Right lobe of liver (tissue), 6 donors: ENCODE data around the gene CAPZB. TPM values are rescaled to one million over a fixed set of nuclear protein-coding genes. Genes with fewer than 3 reads are reported as not detected.

ENCODE experiments used
- ATAC-seq, 4 donors: fragments of 200-7000 bp; cut with Tn5 transposase; one replicate each; pipeline ENCODE4 v1.9.1; 2020; ENCODE audit warnings: mild to moderate bottlenecking in 4 of 4, moderate library complexity in 4 of 4
- DNase-seq, 3 donors: peaks; one replicate each; pipeline ENCODE4 v3.0.0-alpha.2; 2020
- H3K27ac ChIP-seq, 3 donors: fragments of 200-600 bp; one replicate each; pipeline ENCODE4 v1.8.0; 2022
- H3K27me3 ChIP-seq, 2 donors: fragments of 200-600 bp; one replicate each; pipeline ENCODE4 v1.8.0; 2022
- H3K36me3 ChIP-seq, 4 donors: fragments of 200-600 bp; sonication (generic) in 1 of 4; one replicate each; pipeline versions ENCODE4 v1.5.1 to v1.8.0; 2017 to 2022; ENCODE audit warnings: control low read depth in 1 of 4
- H3K4me1 ChIP-seq, 4 donors: fragments of 200-600 bp; sonication (generic) in 1 of 4; one replicate each; pipeline versions ENCODE4 v1.5.1 to v1.8.0; 2017 to 2022; ENCODE audit warnings: control low read depth in 1 of 4
- H3K4me3 ChIP-seq, 3 donors: fragments of 200-600 bp; one replicate each; pipeline ENCODE4 v1.8.0; 2022
- H3K9me3 ChIP-seq, 4 donors: fragments of 200-600 bp; sonication (generic) in 1 of 4; one replicate each; pipeline versions ENCODE4 v1.5.1 to v1.8.0; 2017 to 2022; ENCODE audit warnings: control low read depth in 1 of 4
- CTCF ChIP-seq, 4 donors: fragments of 200-600 bp in 3 of 4; fragments of 450-650 bp in 1 of 4; IDR thresholded peaks; one replicate each; pipeline versions ENCODE4 v1.5.1 to v1.8.0; 2016 to 2022; ENCODE audit warnings: antibody characterized with exemption in 4 of 4, mild to moderate bottlenecking in 2 of 4
- POLR2A ChIP-seq: fragments of 450-650 bp; IDR thresholded peaks from one replicate; pipeline ENCODE4 v1.6.1; 2017; ENCODE audit warnings: antibody characterized with exemption, mild to moderate bottlenecking
- WGBS: methylation state at CpG from one replicate; pipeline ENCODE4 v1.1.6; 2018; ENCODE audit warnings: low coverage, low lambda C conversion rate; ENCODE audit not compliant: insufficient coverage; ENCODE audit errors: missing lambda C conversion rate; 5-methylcytosine and 5-hydroxymethylcytosine counted together
- intact Hi-C, 2 donors: fragments of 100-400 bp; cut with DNase I; formaldehyde crosslinking; loops; one replicate each; pipeline versions ENCODE4 v1.11.2 to v1.14.1; 2022
- total RNA-seq, 6 experiments: library from RNA; depleted of rRNA in 2 of 6; stranded (reverse); fragments of >200 nt in 2 of 6; fragmentation: NEBNext Ultra II Directional in 3 of 6; extraction: Animal tissue kit (Norgen Biotek cat#: 25700) in 3 of 6; gene quantifications; one replicate each; pipeline versions ENCODE4 v1.1.0 to v1.2.4, GENCODE V29; 2016 to 2023
- donor health status: DM: no; HTN: yes; CAD: no.
- donor health status: DM: no; HTN: no; CAD: no.
- donor health status: DM: no; HTN: no; CAD: no.
- donor health status: DM: no; HTN: yes; CAD: no.
- donor health status: DM: no; HTN: yes; CAD: no.

The CAPZB gene
- total RNA-seq, 6 experiments from 2014 or later = 53.5 to 117 (median 88.0) TPM

DNA sequence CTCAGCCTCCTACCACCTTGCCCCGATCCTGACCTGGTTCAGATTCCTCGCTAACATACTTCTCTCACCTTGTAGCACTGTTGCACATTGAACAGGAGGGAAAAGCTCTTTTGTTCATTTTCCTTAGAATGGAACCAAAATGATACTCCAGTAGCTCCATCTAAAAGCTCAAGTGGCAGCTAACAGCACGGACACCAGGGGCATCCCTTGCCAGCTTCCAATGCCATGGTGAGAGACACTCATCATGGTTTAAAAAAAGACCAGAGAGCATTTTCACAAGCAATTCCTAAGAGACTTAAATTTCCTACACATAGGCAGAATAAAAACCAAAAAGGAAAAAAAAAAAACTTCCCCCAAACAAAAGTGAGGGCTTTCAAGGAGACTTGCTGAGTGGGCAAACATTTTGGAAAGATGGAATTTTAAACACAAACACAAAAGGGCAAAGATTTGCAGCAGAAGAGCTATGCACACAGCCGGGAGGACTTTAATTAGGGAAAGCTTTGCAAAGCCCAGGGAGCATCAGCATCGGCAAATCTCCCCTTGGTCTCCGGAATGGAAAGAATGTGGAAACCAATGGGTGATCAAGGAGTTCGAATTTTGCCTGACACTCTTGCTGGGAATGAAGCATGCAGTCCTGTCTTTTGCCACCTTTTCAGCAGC, 84.3 kb downstream of the CAPZB start:
- H3K9me3 ChIP-seq = no peaks in the 10 kb centered on the region
- no peak overlapping the region for H3K27ac ChIP-seq
- peaks cover 0 to 8% (median 0%) of the 10 kb centered on the region in 4 donors for H3K4me1 ChIP-seq
- intact Hi-C loops = no loop called here
- WGBS = 87% methylated on average over 6 of the region's 7 CpGs
- DNase-seq (no peak), ATAC-seq (no peak)
- peaks cover 0 to 2% (median 0%) of the 10 kb centered on the region in 4 donors for H3K36me3 ChIP-seq
- TF ChIP-seq CTCF (IDR thresholded peaks at IDR 0.05) = no peak
- no peak for TF ChIP-seq POLR2A
- H3K27me3 ChIP-seq = no peaks in the 10 kb centered on the region
- H3K4me3 ChIP-seq = no peak overlapping the region

DNA sequence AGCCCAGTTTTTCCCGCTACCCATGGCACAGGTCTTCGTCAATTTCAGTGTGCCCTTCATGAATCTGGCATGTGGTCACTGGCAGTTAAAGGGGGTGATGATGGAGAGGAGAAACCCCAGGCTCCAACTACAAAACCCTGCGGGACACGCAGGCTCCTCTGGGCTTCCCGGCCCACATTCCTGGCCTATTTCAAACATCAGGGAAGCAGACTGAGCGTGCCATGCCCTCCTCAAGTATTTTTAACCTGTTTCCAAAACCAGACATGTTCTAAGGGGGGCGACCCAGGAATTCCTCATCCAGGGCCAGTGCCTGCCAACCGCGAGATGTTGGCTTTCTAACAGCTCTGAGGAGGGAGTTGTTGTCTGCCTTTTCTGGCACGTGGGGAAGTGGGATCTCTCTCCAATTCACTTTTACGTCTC, 85.1 kb downstream of the CAPZB start:
- no peak for ATAC-seq
- no peaks in the 10 kb centered on the region for H3K9me3 ChIP-seq

DNA sequence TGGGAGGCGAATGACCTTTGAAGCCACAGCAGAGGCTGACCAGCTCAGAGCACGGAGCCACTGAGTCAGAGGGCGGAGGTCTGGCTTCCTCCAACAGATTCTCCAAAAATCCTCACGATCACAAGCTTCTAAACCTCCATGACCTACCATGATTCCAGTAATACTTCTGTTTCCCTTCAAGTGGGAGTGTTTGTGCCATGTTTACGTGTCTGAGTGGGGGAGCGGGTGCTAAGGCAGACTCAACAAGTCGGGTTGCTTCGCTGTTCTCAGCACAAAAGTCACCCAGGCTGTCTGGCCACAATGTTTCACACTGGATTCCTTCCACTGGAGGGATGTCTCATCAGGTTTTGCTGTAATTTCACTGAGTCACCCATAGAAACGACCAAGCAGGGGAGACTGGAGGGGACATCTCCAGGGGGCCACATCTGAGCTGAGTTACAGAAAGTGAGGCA, 87.0 kb downstream of the CAPZB start:
- Histone ChIP-seq H3K36me3 (peaks cover 0 to 5% (median 0%) of the 10 kb centered on the region in 4 donors), H3K9me3 (no peaks in the 10 kb centered on the region), H3K4me1 (peaks cover 0 to 8% (median 0%) of the 10 kb centered on the region in 4 donors), H3K4me3 (no peak overlapping the region), H3K27me3 (no peaks in the 10 kb centered on the region), H3K27ac (no peak overlapping the region)
- TF ChIP-seq CTCF (IDR thresholded peaks at IDR 0.05) = no peak
- no peak for TF ChIP-seq POLR2A
- 70% methylated on average over 6 of the region's 9 CpGs for WGBS
- intact Hi-C loops = loop anchor here in 1 of 2 donors (10.0 kb wide), 1 partner anchor 186 kb away; no protein-coding TSS in a partner anchor
- ATAC-seq = peak in 3 of 4 donors; percentile 13 to 31 (median 17)
- DNase-seq = no peak

More for the DNA sequence above, 85.1 kb downstream of the CAPZB start:
- intact Hi-C loops = no loop called here
- TF ChIP-seq POLR2A (no peak), CTCF (IDR thresholded peaks at IDR 0.05) (no peak)
- Histone ChIP-seq H3K4me1 (peaks cover 0 to 8% (median 0%) of the 10 kb centered on the region in 4 donors), H3K27me3 (no peaks in the 10 kb centered on the region), H3K4me3 (no peak overlapping the region), H3K36me3 (peaks cover 0 to 5% (median 0%) of the 10 kb centered on the region in 4 donors), H3K27ac (no peak overlapping the region)
- DNase-seq = no peak
- 94% methylated on average over 10 of the region's 11 CpGs for WGBS

GRCh38 chr1:19397217-19397945, 88.0 kb downstream of the CAPZB start:
- WGBS = 76% methylated on average over 6 of the region's 13 CpGs
- Histone ChIP-seq H3K4me1 (peaks cover 0 to 8% (median 0%) of the 10 kb centered on the region in 4 donors), H3K9me3 (no peaks in the 10 kb centered on the region), H3K4me3 (no peak overlapping the region), H3K27ac (no peak overlapping the region), H3K36me3 (peaks cover 0 to 5% (median 0%) of the 10 kb centered on the region in 4 donors), H3K27me3 (no peaks in the 10 kb centered on the region)
- DNase-seq (no peak), ATAC-seq (no peak)
- intact Hi-C loops = loop anchor here in 1 of 2 donors (10.0 kb wide), 1 partner anchor 187 kb away; no protein-coding TSS in a partner anchor
- no peak for TF ChIP-seq POLR2A
- TF ChIP-seq CTCF (IDR thresholded peaks at IDR 0.05) = no peak
